Endothelial cell of umbilical vein (primary cell): Measurements from ENCODE around the gene PDGFB.

ENCODE experiments used
- EZH2 ChIP-seq: IDR thresholded peaks from 2 replicates; pipeline ENCODE4 v1.6.1; 2012; ENCODE audit warnings: borderline replicate concordance, low read depth, mild to moderate bottlenecking, moderate library complexity, low read length, inconsistent platforms; ENCODE audit not compliant: severe bottlenecking
- GATA2 ChIP-seq: IDR thresholded peaks from 2 replicates; pipeline ENCODE4 v1.7.0; 2011; ENCODE audit warnings: low read depth, mild to moderate bottlenecking, moderate library complexity, mixed read lengths, low read length; ENCODE audit not compliant: insufficient read length, insufficient read depth
- JUN ChIP-seq: IDR thresholded peaks from 2 replicates; pipeline ENCODE4 v1.6.1; 2011; ENCODE audit warnings: borderline replicate concordance, low read depth; ENCODE audit not compliant: insufficient read length, insufficient read depth
- MYC ChIP-seq: IDR thresholded peaks from one replicate; pipeline ENCODE4 v1.6.1; 2011; ENCODE audit warnings: mild to moderate bottlenecking, low read depth, low read length
- POLR2A ChIP-seq: IDR thresholded peaks from 2 replicates; pipeline ENCODE4 v1.6.1; 2012; ENCODE audit warnings: low read depth, mild to moderate bottlenecking, control low read depth, low read length
- POLR2AphosphoS5 ChIP-seq: IDR thresholded peaks from 2 replicates; pipeline ENCODE4 v1.6.1; 2012; ENCODE audit warnings: low read depth, mild to moderate bottlenecking, control low read depth, low read length, moderate library complexity; ENCODE audit not compliant: insufficient read depth
- TF ChIP-seq, protein P1 (sequence below), 2 donors: IDR thresholded peaks; 1 replicate in 1 of 2; 2 replicates in 1 of 2; pipeline ENCODE4 v1.5.1; 2011; ENCODE audit warnings: low read length in 2 of 2, mild to moderate bottlenecking in 2 of 2, moderate library complexity in 2 of 2, control low read depth in 1 of 2, inconsistent platforms in 1 of 2, low read depth in 1 of 2; ENCODE audit not compliant: insufficient read depth in 1 of 2; ENCODE audit errors: extremely low read depth in 1 of 2
- TF ChIP-seq, protein P2 (sequence below): IDR thresholded peaks from 2 replicates; pipeline ENCODE4 v1.6.1; 2011; ENCODE audit not compliant: insufficient read depth, insufficient read length

GRCh38 chr22:39232246-39232645 lies 12.5 kb downstream of the PDGFB start:
- TF ChIP-seq, protein P1, sequence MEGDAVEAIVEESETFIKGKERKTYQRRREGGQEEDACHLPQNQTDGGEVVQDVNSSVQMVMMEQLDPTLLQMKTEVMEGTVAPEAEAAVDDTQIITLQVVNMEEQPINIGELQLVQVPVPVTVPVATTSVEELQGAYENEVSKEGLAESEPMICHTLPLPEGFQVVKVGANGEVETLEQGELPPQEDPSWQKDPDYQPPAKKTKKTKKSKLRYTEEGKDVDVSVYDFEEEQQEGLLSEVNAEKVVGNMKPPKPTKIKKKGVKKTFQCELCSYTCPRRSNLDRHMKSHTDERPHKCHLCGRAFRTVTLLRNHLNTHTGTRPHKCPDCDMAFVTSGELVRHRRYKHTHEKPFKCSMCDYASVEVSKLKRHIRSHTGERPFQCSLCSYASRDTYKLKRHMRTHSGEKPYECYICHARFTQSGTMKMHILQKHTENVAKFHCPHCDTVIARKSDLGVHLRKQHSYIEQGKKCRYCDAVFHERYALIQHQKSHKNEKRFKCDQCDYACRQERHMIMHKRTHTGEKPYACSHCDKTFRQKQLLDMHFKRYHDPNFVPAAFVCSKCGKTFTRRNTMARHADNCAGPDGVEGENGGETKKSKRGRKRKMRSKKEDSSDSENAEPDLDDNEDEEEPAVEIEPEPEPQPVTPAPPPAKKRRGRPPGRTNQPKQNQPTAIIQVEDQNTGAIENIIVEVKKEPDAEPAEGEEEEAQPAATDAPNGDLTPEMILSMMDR (IDR thresholded peaks at IDR 0.05; ENCODE audit: extremely low read depth in 1 of 2, insufficient read depth in 1 of 2, low read depth in 1 of 2, low read length in 2 of 2) = no peak
- TF ChIP-seq MYC (no peak), EZH2 (no peak), POLR2A (no peak), POLR2AphosphoS5 (peak; percentile 11), GATA2 (no peak), JUN (no peak)
- TF ChIP-seq, protein P2, sequence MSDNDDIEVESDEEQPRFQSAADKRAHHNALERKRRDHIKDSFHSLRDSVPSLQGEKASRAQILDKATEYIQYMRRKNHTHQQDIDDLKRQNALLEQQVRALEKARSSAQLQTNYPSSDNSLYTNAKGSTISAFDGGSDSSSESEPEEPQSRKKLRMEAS = no peak
